Renal pelvis (tissue), 12 donors: ENCODE data around the gene LSM10. TPM values are rescaled to one million over a fixed set of nuclear protein-coding genes. Genes with fewer than 3 reads are reported as not detected.

Source experiments
- DNase-seq: peaks from one replicate; pipeline ENCODE4 v3.0.0-alpha.2; 2013
- long read RNA-seq, 16 experiments: transcript quantifications; one replicate each; lab custom pipeline, GENCODE V29; 2026
- polyA plus RNA-seq, 3 donors: library from polyadenylated mRNA; unstranded; fragments of 120-200 nt; gene quantifications; one replicate each; pipeline ENCODE4 v1.2.1, GENCODE V29; 2013; ENCODE audit not compliant: insufficient read length in 3 of 3

The LSM10 gene
- 10 to 100 TPM; 26.9 to 32.1 (median 28.1) TPM for polyA plus RNA-seq
- long read RNA-seq, donor 1, transcript LSM10-201 (2 exons, 850 nt), result major isoform, 17 of 17 reads
- long read RNA-seq, donor 1, partial matches to known transcripts, result 0 of 17 reads
- long read RNA-seq, donor 1, other reads (novel, unspliced or antisense), result 0 of 17 reads
- long read RNA-seq, donor 2, transcript LSM10-201 (2 exons, 850 nt), result major isoform, 31 of 31 reads
- long read RNA-seq, donor 2, partial matches to known transcripts, result 0 of 31 reads
- long read RNA-seq, donor 2, other reads (novel, unspliced or antisense), result 0 of 31 reads
- long read RNA-seq, donor 3, transcript LSM10-201 (2 exons, 850 nt), result major isoform, 24 of 24 reads
- long read RNA-seq, donor 3, partial matches to known transcripts, result 0 of 24 reads
- long read RNA-seq, donor 3, other reads (novel, unspliced or antisense), result 0 of 24 reads
- long read RNA-seq, donor 4, transcript LSM10-201 (2 exons, 850 nt), result major isoform, 27 of 34 reads
- long read RNA-seq, donor 4, partial matches to known transcripts, result 7 of 34 reads
- long read RNA-seq, donor 4, other reads (novel, unspliced or antisense), result 0 of 34 reads
- long read RNA-seq, donor 5, transcript LSM10-201 (2 exons, 850 nt), result major isoform, 9 of 9 reads
- long read RNA-seq, donor 5, partial matches to known transcripts, result 0 of 9 reads
- long read RNA-seq, donor 5, other reads (novel, unspliced or antisense), result 0 of 9 reads
- long read RNA-seq, donor 6, transcript LSM10-201 (2 exons, 850 nt), result major isoform, 23 of 23 reads
- long read RNA-seq, donor 6, partial matches to known transcripts, result 0 of 23 reads
- long read RNA-seq, donor 6, other reads (novel, unspliced or antisense), result 0 of 23 reads
- long read RNA-seq, donor 7, transcript LSM10-201 (2 exons, 850 nt), result major isoform, 36 of 36 reads
- long read RNA-seq, donor 7, partial matches to known transcripts, result 0 of 36 reads
- long read RNA-seq, donor 7, other reads (novel, unspliced or antisense), result 0 of 36 reads
- long read RNA-seq, donor 8, transcript LSM10-201 (2 exons, 850 nt), result major isoform, 11 of 11 reads
- long read RNA-seq, donor 8, partial matches to known transcripts, result 0 of 11 reads
- long read RNA-seq, donor 8, other reads (novel, unspliced or antisense), result 0 of 11 reads
- long read RNA-seq, donor 9, transcript LSM10-201 (2 exons, 850 nt), result major isoform, 37 of 37 reads
- long read RNA-seq, donor 9, partial matches to known transcripts, result 0 of 37 reads
- long read RNA-seq, donor 9, other reads (novel, unspliced or antisense), result 0 of 37 reads
- long read RNA-seq, donor 10, transcript LSM10-201 (2 exons, 850 nt), result major isoform, 16 of 16 reads
- long read RNA-seq, donor 10, partial matches to known transcripts, result 0 of 16 reads
- long read RNA-seq, donor 10, other reads (novel, unspliced or antisense), result 0 of 16 reads
- long read RNA-seq, donor 11, transcript LSM10-201 (2 exons, 850 nt), result major isoform, 17 of 17 reads
- long read RNA-seq, donor 11, partial matches to known transcripts, result 0 of 17 reads
- long read RNA-seq, donor 11, other reads (novel, unspliced or antisense), result 0 of 17 reads
- long read RNA-seq, donor 12, transcript LSM10-201 (2 exons, 850 nt), result major isoform, 32 of 32 reads
- long read RNA-seq, donor 12, partial matches to known transcripts, result 0 of 32 reads
- long read RNA-seq, donor 12, other reads (novel, unspliced or antisense), result 0 of 32 reads
- long read RNA-seq, donor 13, transcript LSM10-201 (2 exons, 850 nt), result major isoform, 8 of 8 reads
- long read RNA-seq, donor 13, partial matches to known transcripts, result 0 of 8 reads
- long read RNA-seq, donor 13, other reads (novel, unspliced or antisense), result 0 of 8 reads
- long read RNA-seq, donor 14, result 0 reads
- long read RNA-seq, donor 15, transcript LSM10-201 (2 exons, 850 nt), result major isoform, 33 of 34 reads
- long read RNA-seq, donor 15, partial matches to known transcripts, result 0 of 34 reads
- long read RNA-seq, donor 15, other reads (novel, unspliced or antisense), result 0 of 34 reads
- long read RNA-seq, donor 16, transcript LSM10-201 (2 exons, 850 nt), result major isoform, 22 of 22 reads
- long read RNA-seq, donor 16, partial matches to known transcripts, result 0 of 22 reads
- long read RNA-seq, donor 16, other reads (novel, unspliced or antisense), result 0 of 22 reads

DNA sequence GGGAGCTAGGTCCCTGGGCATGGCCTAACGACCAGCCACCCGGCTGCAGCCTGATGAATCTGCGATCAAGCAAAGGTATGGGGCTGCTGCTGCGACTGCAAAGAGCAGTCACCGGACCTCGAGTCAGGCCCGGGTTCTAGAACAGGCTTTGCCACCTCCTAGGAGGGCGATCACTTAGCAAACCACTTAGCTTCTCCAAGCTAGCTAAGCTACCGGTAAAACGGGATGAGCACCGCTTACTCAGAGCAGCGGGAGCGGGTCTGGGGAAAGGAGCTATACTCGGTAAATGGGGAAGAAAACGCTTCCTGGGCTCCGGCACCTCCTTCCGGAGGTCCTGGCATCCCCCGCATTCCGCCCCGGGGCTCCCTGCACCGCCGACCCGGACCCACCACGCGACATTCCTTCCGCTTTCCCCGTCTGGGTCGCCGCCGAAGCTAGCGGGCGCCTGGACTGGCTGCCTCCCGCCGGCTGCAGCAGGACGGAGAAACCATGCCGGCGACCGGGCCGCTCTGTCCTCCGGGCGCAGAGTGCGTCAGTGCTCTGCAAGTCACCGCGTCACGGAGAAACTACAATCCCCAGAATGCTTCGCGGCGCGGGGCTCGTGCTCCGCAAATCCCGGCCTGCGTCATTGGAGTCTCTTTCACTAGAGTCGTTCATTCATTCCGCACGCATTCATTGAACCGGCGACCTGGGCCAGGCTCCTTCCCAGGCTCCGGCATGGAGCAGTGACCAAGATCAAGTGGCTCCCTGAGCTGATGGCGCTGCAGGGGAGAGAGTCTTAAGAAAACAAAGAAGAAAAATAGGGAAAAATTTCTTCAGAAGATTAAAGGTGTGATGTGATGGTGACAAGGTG, at the start of gene LSM10:
Gene LSM10 (minus strand): TSS at position 531 of the 853 bp plus-strand sequence. CDS start 3,779 bp downstream, outside the sequence.
- peak; percentile 93 for DNase-seq

DNA sequence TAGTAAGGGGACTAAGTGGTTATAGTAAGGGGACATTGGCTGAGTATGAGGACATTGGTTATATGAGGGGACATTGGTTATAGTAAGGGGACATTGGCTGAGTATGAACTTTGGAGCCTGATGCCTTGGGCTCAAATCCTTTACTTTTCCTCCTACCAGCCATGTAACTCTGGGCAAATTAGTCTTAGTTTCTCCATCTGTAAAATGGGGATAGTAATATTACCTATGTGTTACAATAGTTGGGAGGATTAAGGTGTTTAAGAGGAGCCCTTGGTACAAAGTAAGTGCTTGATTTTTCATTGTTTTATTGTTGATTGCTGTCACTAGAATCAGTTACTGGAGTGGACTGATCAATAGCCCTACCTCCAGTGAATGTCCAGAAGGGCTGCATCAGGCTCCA, 49.7 kb upstream of the LSM10 start:
- DNase-seq, result no peak

DNA sequence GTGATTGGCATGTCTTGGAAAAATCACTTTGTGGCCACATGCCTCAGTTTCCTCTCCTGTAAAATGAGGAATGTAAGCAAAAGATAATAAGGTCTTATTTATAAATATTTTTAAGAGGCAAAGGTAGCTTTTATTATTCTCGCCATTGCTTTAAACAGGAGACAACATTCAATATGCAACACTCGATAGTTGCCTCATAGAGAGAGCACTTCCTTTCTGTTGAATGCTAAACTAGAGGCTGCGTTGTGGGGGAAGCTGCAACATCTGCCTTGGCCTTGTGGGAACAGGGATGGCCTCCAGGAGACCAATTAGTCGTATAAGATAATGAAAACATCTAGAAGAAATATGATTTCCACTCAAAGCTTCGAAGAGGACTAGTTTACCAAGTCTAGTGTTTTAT, 49.0 kb upstream of the LSM10 start:
- no peak for DNase-seq

DNA sequence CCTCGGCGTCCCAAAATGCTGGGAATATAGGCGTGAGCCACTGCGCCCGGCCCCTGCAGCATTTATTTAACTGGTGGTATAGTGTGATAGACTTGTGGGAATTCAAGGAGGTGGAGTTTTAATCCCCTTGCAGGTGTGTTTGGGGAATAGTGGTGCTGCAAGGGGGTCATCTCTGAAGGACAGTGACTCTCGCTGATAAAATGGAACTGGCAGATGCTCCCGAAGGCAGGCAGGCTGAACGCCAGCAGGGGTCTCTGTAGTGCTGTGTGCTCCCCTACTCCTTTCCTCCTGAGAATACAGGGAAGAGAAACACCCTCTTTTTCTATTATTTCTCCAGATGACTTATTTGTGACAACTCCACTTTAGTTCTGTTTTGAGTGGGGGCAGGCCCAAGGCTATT, 48.6 kb upstream of the LSM10 start:
- DNase-seq, result no peak

DNA sequence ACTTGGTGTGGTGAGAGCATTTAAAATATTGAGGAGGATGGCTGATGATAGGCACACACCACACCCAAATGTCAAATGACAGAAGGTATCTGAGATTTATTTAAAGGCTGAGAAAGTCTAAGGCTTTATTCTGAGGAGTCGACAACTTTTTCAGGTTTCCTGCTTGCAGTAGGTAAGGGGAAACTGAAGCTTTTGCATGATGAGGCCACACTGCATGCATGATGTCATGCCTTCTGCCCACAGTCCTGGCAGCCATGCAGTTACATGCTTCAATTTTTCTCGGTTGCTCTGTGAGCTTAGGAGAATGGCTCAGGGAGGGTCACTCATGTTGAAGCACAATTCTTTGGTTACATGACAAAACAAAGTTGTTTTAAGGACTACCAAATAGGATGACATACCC, 45.6 kb upstream of the LSM10 start:
- DNase-seq, result no peak

DNA sequence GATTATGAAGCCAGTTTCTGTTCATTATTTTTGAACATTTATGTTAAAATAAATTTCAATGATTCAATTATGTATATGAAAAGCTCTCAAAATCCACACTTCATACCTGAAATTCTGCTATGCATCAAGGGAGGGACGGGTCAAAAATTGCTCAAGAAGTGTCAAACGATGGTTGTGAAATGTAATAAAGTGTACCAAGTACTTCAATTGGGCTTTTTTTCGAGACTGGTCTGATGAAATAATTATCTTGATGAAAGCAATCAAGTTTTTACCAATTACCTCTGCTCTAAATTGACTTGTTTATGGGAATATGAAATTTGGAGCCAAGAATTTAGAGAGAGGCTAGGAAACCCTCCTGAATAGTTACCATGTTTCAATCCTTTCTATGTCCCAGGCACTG, 44.6 kb upstream of the LSM10 start:
- DNase-seq, result no peak

DNA sequence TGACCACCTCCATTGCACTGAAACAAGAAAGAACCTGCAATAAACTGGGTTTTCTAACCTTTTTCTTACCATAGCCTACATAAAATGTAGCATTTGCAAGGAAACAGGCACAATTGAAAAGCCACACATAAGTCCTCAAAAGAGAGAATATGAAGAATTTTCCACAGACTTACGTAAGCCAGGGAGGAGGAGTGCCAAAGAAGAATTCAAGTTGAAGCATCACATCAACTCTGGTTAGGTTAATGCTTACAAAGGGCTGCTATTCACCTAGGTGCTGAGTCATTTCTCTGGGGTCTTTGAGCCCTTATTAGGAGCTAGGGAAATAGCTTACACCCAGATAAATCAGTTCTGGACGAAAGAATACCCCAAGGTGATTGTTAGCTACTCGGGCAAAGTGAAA, 42.9 kb upstream of the LSM10 start:
- no peak for DNase-seq

DNA sequence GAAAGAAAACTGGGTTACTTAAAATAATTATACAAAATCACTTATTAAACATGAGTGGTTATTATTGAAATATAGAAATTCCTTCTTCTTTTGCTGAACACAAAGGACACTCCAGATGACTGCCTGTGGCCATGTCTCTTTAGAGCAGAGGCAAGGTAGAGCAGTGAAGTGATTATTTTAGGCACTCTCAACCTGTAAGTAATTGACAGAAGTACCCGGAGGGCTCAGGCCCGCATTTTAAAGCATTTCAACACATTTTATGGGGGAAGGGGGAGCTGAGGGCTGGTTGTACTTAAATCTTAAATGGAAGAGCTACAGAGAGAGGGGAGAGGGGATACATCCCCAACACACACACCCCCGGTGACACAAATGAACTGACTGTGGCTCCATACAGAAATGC, 42.3 kb upstream of the LSM10 start:
- no peak for DNase-seq

DNA sequence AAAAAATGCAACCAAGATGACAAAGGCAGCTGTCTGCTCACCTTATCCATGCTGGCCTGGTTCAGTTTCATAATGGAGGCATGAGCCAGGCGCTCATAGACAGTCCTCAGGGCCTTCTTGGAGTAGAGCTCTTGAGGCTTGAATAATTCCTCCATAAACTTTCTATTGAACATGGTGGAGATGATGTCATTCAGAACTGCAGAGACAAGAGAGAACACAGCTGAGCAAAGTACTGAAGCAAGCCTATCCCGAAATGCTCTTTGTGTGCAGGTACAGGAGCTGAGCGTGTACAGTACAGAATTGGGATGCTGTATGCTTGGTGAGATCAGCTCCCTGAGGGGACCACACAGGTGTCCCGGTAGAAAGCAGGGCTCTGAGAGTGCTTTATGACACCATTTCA, 41.0 kb upstream of the LSM10 start:
- DNase-seq, result no peak

DNA sequence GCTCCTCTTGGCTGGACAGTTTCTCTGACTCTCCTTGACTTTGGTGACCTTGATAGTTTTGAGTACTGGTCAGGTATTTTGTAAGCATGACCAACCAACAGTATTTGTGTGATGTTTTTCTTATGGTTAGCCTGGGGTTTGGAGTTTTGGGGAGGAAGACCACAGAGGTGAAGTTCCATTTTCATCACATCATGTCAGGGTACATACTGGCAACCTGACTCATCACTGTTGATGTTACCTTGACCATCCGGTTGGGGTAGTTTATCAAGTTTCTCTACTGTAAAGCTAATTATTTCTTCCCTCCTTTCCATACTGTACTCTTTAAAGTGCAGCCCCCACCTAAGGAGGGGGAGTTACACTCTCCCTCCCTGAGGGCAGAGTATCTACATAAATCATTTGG, 39.1 kb upstream of the LSM10 start:
- DNase-seq, result no peak

DNA sequence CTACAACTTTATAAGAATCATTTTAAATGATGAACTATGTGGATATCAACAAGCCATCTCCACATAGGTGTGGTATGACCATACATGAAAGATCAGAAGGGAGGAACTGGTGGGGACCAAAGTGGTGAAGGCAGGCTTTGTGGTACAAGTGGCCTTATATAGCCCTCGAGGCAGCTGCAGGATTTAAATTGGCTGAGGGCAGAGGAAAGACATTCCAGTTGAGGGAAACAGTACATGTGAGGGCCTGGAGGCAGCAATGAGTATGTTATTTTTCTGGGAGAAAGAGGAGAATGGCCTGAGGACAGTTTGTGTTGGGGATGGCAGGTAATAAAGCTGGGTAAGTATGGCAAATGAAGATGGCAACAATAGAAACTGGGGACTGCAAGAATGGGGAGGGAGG, 35.4 kb upstream of the LSM10 start:
- no peak for DNase-seq

DNA sequence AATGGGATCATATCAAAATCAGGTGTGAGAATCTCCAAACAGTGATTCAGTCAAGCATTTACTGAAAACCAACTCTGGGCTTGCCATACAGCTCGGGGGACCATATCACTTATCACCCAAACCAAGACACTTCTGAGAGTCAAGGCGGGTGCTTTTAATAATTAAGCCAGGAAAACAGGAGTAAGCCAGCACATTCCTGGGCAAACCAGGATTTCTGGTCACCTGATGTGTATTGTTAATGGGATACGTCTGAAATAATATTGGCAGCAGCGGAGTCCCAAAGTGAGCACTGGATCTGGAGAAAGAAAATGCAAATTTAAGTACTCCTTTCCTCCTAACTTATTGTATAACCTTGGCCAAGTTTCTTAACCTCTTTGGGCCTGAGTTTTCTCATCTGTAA, 34.9 kb upstream of the LSM10 start:
- no peak for DNase-seq

DNA sequence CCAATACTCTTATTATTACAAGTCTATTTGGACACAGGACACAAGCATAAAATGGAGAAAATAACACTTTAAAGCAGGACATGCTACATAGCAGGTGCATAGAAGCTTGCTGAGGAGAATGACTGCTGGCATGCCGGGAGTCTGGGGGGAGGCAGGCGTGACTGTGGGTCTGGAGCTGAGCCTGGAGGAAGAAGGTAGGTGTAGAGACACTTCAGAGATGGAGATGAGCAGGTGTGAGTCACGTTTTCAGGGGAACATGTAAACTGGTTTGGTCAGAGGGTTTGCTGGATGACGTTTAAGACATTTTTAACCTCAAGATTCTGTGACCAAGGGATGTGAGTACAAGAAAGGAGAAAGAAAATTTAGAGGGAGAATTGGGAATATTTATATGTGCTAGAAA, 28.1 kb upstream of the LSM10 start:
- no peak for DNase-seq

DNA sequence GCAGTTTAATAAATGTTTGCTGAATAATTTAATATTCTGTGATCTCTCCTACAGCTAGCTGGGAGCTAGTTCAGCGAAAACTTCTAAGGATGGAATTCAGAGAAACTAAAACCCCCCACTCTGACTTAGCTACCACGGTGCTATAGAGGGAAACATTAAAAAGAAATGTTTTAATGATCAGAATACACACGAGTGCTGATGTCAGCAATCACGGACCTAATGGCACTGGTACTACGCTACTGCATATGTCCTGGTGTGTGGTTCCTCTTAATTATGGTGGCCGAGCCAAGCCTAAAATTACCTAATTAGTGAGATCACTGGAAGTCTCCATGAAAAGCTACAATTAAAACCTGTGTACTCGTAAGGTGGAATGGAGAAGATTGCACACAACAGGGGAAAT, 23.9 kb upstream of the LSM10 start:
- no peak for DNase-seq

DNA sequence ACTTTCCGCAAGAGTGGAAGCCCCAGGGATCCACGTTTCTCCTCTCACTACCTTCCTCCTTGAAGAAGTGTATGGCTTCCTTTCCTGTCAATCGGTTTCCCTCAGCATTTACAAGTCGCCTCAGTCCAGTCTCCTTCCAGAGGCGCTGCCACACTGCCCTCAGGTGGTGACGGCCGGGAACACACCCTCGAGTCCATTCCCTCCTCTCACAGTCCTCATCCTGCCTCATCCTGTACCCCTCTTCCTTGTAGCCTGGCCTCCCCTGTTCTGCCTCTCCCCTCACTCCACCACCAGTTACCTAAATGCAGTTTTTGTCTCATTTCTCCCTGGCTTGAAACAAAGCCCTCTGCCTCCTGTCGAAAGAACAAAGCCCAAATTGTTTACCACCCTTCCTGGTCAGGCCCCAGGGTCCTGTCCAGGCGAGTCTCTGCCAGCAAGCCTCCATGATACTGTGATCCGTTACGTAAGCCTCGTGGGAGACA, 23.2 kb upstream of the LSM10 start:
- DNase-seq, result peak; percentile 74

DNA sequence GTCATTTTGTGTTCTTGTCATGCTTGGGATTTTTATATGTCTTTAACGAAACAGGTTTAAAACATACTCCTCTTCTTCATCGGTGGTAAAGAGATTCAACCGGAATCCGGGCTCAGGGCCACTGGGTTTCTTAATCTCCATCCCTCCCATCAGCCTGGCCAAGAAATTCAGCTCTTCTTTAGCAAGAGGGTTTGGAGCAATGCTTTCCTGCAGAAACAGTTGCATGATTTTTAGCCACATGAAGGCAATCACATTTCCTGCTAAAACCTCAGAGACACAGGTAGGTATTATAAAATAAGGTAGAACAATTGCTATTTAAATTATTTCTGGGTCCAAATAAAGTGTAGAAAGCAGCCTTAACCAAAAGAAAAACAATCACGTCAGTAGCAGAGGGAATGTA, 22.7 kb upstream of the LSM10 start:
- no peak for DNase-seq

DNA sequence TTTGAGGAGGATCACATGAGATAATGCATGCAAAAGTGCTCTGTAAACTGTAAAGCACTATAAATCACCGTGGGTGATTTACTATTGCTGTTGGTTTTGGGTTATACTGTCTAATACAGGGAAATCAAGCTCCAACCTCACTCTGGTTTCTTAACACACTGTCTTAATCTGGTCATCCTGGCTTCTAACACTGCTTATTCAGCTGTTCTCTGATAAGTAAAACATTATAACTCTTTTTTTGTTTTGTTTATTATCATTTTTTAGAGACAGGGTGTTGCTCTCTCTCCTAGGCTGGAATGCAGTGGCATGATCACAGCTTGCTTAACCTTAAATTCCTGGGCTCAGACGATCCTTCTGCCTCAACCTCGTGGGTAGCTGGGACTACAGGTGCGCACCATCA, 21.9 kb upstream of the LSM10 start:
- no peak for DNase-seq

DNA sequence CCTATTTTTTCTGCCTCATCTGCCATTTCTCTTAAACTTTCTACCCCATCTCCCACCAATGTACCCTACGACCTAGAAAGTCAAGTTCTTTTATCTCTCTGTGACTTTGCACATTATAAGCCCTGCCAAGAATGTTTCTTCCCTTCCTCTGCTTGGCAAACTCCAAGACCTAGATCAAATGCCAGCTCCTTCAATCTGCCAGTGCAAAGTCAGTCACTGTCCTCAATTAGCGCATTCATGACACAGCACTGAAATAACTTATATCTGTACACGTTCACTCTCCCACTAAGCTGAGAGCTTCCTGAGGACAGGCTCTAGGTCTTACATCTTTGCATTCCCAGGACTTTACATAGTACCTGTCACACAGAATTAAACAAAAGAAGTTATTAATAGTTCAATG, 21.4 kb upstream of the LSM10 start:
- no peak for DNase-seq

DNA sequence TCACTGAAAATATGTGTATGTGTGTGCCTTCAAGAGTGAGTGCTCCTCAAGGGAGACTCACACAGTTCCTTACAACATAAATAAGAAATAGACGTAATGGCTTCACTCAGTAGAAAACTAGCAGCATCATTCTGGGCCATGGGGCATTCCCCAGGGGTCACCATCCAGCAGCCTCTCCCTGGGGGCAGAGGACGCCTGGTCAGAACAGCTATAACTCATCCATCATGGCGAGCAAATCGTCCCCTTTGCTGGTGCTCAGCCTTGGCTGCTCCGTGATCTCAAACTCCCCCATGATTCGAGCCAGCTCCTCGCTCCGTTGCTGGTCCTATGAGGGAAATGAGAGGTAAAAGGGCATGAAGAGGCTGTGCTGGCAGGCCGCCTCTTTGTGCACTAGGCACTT, 20.2 kb upstream of the LSM10 start:
- no peak for DNase-seq
